HG02840 (cell line): ENCODE data around the gene MINDY4.

ENCODE experiments used
- ATAC-seq: cut with Tn5 transposase; IDR thresholded peaks from one replicate; pipeline ENCODE4 v1.9.1; 2021; ENCODE audit warnings: mild to moderate bottlenecking, moderate library complexity, moderate number of reproducible peaks; ENCODE audit not compliant: unreplicated experiment, low FRiP score

Gene MINDY4

DNA sequence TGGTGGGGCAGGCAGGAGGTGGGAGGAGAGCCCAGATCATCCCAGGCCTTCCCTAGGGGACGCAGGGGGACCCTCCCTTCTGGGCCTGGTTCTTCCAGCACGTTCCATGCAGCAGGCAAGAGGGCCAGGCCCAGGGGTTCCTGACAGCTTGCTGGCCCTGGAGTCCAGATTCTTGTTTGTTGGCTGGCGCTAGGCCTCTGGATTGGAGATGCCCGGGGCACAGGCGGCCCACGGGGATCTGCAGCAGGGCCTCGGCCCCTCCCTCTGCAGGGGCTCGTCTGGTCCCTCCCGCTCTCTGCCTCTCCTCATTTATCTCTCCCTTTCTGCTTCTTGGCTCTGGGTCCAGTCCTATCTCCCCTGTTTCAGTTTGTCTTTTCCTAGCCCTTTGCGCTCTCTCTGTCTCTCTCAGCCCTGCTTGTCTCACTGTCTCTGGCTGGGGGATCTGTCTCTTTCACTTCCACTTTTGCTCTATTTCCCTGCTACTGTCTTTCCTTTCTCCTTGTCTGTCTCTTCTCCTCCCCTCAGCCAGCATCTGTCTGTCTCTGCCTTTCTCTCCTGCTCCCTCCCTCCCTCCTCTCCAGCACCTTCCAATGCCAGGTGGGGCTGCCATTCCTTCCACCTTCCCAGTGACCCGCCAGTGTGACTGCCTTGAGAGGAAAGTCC lies 139.3 kb downstream of the MINDY4 start:
- no peak for ATAC-seq

GRCh38 chr7:30911133-30911532 lies 139.9 kb downstream of the MINDY4 start:
- no peak for ATAC-seq

DNA sequence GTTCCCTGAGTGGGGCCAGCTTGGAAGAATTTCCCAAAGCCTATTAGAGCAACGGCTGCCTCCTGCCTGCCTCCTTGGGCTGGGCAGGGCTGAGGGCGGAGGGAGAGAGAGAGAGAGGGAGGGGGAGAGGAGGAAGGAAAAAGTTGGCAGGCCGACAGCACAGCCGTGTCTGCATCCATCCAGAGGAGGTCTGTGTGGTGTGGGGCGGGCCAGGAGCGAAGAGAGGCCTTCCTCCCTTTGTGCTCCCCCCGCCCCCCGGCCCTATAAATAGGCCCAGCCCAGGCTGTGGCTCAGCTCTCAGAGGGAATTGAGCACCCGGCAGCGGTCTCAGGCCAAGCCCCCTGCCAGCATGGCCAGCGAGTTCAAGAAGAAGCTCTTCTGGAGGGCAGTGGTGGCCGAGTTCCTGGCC lies 140.3 kb downstream of the MINDY4 start, which contains the start of gene AQP1:
TSS of gene AQP1 (plus strand) at position 293 of the 409 bp plus-strand sequence. CDS start at position 350, 57 bp downstream.
- ATAC-seq = no peak

DNA sequence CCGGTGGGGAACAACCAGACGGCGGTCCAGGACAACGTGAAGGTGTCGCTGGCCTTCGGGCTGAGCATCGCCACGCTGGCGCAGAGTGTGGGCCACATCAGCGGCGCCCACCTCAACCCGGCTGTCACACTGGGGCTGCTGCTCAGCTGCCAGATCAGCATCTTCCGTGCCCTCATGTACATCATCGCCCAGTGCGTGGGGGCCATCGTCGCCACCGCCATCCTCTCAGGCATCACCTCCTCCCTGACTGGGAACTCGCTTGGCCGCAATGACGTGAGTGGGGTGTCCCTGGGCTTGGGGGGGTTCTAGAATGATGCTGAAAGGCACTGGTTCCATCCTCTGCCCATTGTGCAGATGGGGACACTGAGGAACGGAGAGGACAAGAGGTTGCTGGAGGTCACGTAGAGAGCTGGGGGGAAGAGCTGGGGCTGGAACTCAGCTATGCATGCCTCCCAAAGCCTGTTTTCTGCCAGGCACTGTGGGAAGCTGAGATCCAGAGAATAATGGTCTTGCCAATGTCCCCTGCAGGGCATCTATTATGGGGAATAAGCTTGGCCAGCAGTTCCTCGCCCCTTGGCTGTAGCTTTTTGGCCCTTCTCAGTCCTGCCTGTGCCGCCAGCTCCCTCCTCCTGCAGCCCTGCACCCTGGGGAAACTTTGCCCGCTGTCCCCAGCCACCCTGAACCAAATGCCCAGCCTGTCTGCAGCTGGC lies 141.0 kb downstream of the MINDY4 start:
- ATAC-seq = no peak

DNA sequence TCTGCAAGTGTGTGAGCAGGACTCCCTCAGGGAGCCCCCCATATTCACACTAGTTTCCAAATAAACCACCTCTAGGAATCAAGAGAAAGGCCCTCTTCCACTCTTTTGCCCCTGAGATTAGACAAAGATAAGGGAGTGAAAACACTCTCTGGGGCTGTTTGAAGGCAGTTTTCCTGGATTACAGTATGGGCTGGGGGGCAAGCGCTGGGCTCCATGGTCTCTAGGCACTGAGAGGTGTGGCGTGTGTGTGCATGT lies 141.4 kb downstream of the MINDY4 start:
- no peak for ATAC-seq

DNA sequence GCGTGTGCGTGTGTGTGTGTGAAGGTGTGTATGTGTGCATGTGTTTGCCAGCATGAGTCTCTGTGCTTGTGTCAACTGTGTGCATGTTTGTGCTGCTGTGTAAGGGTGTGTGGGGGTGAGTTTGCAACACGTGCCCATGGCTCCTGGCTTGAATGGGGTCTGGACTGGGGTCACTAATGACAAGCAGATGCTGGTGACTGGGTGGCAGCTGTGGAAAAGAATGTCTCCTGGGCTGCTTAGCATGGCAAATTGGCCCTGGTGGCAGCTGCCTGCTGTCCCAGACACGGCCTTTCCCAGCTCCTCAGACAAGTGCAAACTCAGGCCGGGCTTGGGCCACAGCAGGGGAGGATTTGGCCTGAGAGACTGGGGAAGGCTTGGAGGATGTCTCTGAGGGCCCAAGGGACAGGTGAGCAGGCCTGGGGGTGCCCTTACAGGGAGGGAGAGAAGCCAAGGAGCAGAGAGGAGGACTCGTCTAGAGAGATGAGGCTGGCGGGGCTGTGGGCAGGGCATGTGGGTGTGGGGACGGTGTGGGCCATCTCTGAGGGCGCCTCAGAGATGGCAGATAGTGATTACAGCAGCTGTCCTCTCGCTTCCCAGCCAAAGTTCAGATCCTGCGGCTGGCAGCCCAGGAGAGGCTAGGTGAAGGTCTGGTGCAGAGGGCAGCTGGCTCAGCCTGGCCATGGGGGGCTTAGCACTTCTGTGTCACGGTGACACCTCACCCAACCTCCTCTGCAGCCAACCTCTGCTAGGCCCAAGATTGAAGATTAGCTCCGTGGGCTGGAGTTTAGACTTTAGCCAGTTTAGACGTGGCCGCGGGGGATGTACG lies 142.0 kb downstream of the MINDY4 start:
- no peak for ATAC-seq

- ATAC-seq = no peak
Observed at GRCh38 chr7:30913821-30914515, 142.8 kb downstream of the MINDY4 start.

GRCh38 chr7:30914596-30914995 lies 143.4 kb downstream of the MINDY4 start:
- no peak for ATAC-seq

GRCh38 chr7:30915005-30915601 lies 143.9 kb downstream of the MINDY4 start:
- no peak for ATAC-seq

DNA sequence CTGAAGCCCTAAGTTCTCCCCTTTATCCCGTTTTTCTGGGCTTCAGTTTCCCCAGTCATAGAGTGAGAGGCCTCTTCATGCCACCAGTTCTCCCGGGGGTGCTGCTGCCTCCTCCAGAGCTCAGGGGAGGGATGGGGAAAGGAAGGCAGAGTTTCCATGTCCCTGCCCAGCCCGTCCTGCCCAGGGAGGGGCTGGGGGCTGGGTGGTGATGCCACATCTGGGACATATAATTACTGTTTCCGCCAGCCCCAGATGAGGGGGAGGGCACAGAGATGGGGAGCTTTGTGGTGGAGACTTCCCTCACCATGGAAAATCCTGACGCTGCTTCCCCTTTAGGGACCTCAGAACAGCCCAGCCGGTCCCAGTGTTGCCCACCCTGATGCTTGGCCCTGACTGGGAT lies 144.5 kb downstream of the MINDY4 start:
- ATAC-seq = no peak

DNA sequence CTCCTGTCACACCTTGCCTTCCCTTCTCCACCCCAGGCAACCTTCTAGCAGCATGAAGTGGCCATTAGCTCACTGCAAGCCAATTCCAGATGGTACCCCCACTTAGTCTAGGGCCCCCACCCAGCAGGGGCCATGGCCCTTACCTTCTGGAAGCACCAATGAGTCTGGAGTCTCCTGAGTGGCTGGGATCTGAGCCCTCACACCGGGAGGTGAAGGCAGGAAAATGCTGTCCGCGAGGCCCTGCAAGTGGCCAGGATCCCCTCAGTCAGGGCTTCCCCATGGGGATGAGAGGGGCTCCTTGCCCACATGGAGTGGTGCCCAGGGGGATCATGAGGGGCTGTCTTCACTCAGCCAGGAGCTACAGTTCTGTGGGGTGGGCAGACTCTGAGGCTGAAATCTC lies 145.0 kb downstream of the MINDY4 start:
- no peak for ATAC-seq

GRCh38 chr7:30916767-30917166 lies 145.6 kb downstream of the MINDY4 start:
- ATAC-seq = no peak

- ATAC-seq = no peak
Observed at GRCh38 chr7:30917216-30917893, 146.1 kb downstream of the MINDY4 start.

DNA sequence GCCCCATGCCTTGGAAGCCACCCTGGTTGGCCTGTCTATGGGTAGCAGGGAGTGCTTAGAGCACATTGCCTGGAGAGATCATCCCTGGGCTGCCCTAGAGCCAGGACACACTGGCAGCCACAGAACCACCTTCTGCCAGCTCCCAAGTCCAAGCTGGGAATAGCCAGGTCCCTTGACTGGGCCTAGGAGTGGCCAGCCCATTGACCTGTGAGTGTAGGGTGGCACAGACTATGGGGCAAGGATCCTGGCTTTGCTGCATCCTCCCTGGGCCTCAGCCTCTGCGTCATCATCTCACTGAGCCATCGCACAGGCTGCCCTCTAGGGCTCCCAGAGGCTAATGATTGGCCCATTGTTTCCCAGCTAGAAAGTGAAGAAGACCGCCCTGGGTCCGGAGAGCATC lies 147.5 kb downstream of the MINDY4 start:
- no peak for ATAC-seq

DNA sequence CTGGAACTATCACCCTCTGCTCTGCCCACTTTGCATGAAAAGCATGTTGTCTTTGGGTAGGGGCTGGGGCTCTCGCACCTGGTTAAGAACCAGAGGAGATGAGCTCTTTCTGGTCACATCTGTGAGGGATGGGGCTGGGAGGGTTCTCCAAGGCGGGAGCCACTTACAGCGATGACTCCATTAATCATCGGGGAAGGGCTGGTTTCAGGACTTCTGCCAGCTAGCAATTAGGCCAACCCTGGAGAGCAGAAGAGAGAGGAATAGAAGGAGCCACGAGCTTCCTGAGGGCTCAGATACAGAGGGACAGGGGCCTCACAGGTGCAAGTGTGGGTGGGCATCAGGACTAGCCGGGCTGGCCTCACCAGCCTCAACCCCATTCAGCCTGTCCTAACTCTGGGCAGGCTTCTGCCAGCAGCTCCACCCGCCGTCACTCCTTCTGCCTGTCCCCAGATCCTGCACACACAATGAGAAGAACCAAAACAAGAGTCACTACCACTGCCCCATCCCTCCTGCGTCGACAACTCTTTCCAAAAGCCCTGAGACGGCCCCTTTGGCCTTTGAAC lies 148.9 kb downstream of the MINDY4 start:
- no peak for ATAC-seq

DNA sequence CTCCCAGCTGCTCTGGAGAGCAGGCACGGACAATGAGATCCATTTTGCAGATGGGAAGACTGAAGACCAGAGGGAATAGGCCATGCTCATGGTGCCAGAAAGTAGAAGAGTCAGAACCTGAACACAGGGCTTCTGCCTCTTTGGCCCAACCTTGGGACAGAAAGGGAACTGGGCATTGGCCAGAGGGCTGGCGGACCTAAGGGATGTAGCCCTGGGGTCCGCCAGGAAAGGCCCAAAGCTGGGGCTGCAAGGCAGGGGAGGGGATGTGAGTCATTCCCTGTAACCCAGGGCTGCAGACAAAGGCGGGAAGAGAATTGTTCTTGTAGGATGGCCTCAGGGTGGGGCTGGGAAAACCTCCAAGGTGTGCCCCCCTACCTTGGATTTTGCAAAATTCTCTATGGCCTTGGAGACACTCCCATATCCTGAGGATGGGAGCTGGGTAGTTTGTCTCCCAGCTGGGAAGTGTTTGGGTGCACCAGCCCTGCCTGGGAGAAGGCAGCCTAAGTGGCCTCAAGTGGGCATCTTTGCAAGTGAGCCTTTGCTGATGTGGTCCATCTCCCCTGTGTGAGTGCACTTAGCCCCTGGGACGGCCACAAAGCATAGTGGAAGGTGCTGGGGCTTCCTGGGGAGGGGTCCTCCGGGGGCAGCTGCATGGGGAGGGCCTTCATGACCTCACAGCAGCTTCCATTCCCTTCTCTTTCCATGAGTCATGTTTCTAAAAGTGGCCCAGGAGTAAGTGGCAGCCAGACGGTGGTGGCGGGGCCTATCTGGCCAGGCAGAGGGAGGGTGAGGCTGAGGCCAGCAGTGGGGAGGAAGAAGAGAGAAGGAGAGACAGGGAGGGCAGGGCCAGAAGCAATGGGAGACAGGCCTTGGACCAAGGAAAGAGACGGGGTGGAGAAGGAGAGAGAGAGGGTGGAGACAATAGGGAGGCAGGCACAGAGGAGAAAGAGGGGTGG lies 149.6 kb downstream of the MINDY4 start:
- ATAC-seq = no peak

GRCh38 chr7:30921540-30922401 lies 150.6 kb downstream of the MINDY4 start:
- no peak for ATAC-seq

GRCh38 chr7:30922596-30922995 lies 151.4 kb downstream of the MINDY4 start:
- no peak for ATAC-seq
